GM12865 (cell line): ENCODE results near the gene MYADML2.

Experiments used
- DNase-seq: peaks from one replicate; pipeline ENCODE4 v3.0.0; 2010; ENCODE audit warnings: low read depth
- H3K4me3 ChIP-seq: 2 replicates; pipeline ENCODE4 v1.5.1; 2011; ENCODE audit warnings: mild to moderate bottlenecking, low read depth, low read length, control low read depth
- TF ChIP-seq, protein P1 (sequence below): IDR thresholded peaks from 2 replicates; pipeline ENCODE4 v1.5.1; 2011; ENCODE audit warnings: low read length, control low read depth, low read depth, inconsistent platforms; ENCODE audit not compliant: insufficient read depth; ENCODE audit errors: missing control alignments

The MYADML2 gene

DNA sequence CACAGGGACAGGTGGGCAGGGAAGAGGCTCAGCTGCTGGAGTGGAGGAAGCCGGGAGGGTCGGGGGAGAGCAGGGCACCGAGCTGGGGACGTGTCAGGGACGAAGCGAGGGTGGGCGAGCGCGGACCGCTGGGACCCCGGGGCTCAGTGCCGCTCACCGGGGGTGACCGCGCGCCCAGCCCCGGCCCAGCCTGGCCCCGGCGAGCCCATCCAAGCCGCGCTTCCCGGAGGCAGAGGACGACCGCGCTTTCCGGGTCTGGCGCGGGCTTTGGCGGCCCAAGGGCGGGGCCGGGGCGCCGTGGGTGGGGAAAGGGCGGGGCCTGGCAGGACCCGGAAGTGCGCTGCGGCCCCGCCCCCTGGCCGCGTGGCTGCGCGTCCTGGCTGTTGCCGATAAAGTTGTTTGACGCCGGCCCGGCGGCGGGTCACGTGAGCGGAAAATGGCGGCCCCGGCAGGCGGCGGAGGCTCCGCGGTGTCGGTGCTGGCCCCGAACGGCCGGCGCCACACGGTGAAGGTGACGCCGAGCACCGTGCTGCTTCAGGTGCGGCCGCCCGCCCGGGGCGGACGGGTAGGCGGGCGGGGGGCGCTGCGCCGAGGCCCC, 30.3 kb upstream of the MYADML2 start, which contains the start of gene ASPSCR1:
Gene ASPSCR1 (plus strand): TSS at position 419 of the 598 bp plus-strand sequence. CDS start 18 bp downstream, at position 437.
- peak; percentile 97 for DNase-seq
- TF ChIP-seq, protein P1, sequence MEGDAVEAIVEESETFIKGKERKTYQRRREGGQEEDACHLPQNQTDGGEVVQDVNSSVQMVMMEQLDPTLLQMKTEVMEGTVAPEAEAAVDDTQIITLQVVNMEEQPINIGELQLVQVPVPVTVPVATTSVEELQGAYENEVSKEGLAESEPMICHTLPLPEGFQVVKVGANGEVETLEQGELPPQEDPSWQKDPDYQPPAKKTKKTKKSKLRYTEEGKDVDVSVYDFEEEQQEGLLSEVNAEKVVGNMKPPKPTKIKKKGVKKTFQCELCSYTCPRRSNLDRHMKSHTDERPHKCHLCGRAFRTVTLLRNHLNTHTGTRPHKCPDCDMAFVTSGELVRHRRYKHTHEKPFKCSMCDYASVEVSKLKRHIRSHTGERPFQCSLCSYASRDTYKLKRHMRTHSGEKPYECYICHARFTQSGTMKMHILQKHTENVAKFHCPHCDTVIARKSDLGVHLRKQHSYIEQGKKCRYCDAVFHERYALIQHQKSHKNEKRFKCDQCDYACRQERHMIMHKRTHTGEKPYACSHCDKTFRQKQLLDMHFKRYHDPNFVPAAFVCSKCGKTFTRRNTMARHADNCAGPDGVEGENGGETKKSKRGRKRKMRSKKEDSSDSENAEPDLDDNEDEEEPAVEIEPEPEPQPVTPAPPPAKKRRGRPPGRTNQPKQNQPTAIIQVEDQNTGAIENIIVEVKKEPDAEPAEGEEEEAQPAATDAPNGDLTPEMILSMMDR, result no peak
- H3K4me3 ChIP-seq, result peak within 1 kb of the TSS; percentile 84

DNA sequence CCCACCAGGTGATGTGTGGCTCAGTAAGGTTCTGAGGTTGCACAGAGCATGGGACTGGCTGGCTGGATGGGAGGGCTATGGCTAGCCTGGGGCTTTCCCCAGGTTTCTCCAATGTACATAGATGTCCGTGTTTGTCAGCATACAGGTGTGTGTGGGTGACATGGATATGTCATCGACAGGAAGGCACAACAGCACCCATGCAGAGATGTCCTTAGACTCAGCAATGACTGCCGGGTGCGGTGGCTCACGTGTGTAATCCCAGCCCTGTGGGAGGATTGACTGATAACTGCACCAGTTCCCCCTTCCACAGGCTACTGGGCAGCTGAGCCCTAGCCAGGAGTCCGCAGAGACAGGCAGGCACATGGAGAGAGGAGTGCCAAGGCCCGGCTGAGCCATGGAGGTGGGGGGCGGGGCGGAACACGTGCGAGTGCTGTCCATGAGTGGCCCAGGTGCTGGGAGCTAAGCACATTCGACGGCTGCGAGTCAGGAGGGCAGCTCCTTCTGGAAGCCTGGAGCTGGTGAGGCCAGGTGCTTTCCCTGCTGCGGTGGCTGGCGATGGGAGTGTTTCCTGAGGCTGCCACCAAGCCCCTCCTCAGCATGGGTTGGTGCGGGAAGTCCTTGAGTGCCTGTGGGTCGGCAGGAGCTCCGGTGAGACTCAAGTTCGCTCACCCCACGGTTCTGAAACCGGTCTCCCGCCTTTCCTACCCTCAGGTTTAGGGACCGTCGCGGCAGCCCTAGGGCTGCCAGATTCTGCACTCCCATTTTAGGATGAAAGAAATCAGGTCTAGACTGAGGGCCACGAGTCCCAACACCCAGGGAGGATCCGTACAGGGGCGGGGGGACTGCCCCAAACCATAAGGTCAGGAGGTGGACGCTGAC, 29.5 kb upstream of the MYADML2 start:
- H3K4me3 ChIP-seq, result peak overlapping the region; percentile 84
- peak; percentile 42 for DNase-seq
- TF ChIP-seq, protein P1, result no peak

DNA sequence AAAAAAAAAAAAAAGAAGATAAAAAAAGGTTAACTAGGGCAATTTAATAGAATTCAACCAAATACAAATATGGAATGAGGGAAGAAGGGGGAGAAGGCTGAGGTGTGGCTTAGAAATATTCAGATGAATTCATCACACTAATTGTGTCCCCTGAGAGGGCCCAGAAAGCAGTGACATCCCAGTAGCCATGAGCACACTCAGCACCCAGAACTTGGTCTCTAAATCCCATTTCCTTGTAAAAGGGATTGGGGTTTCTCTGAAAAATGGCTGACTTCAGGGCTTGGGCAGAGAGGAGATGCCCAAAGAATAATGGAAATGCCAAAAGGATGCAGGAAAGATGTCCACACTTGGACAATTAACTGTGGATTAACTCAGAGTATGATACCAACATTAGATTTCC, 26.4 kb upstream of the MYADML2 start:
- no peak overlapping the region for H3K4me3 ChIP-seq
- no peak for DNase-seq
- TF ChIP-seq, protein P1, result no peak

DNA sequence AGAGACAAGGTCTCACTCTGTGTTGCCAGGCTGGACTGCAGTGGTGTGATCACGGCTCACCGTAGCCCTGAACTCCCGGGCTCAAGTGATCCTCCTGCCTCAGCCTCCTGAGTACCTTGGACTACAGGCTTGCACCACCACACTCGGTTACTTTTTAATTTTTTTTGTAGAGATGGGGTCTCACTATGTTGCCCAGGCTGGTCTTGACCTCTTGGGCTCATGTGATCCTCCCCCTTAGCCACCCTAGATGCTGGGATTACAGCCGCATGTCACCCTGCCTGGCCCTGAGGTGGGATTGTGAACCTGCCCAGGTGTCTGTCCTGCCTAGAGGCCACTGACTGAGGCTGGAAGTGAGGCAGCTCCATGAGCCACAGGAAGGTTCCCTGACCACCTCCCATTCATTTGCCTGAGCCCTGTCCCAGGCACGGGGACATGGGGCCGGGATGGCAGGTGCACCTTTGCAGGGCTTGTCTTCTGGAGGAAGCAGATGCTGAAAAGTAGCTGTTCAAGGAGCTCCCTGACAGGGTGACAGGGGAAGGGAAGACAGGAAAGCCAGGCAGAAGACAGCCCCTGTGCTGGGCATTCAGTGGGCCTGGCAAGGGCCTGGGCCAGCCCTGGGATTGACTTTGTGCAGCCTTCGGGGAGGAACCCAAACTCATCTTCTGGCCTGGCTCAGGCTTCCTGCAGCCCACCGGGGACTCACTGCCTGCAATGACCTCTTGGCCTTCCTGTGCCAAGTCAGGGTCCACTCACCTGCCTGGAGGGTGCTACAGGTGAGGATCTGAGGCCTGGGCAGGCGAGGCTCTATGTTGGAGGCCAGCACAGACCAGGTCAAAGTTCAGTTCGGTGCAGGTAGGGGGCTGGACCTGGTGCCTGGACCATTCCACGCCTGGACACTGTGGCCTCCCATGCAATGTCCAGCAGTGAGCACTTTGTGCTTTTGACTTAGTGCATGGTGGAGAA, 22.1 kb upstream of the MYADML2 start:
- DNase-seq, result no peak
- TF ChIP-seq, protein P1, result no peak
- H3K4me3 ChIP-seq, result no peak overlapping the region

DNA sequence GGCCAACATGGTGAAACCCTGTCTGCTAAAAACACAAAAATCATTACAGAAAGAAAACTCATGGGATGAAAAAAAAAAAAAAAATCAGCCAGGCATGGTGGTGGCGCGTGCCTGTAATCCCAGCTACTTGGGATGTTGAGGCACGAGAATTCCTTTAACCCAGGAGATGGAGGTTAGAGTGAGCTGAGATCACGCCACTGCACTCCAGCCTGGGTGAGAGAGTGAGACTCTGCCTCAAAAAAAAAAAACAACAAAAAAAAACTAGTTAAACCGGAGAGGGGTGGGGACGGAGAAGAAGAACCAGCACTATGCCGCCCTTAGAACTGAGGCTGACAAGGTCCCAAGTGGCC, 21.3 kb upstream of the MYADML2 start:
- no peak overlapping the region for H3K4me3 ChIP-seq
- TF ChIP-seq, protein P1, result no peak
- no peak for DNase-seq

DNA sequence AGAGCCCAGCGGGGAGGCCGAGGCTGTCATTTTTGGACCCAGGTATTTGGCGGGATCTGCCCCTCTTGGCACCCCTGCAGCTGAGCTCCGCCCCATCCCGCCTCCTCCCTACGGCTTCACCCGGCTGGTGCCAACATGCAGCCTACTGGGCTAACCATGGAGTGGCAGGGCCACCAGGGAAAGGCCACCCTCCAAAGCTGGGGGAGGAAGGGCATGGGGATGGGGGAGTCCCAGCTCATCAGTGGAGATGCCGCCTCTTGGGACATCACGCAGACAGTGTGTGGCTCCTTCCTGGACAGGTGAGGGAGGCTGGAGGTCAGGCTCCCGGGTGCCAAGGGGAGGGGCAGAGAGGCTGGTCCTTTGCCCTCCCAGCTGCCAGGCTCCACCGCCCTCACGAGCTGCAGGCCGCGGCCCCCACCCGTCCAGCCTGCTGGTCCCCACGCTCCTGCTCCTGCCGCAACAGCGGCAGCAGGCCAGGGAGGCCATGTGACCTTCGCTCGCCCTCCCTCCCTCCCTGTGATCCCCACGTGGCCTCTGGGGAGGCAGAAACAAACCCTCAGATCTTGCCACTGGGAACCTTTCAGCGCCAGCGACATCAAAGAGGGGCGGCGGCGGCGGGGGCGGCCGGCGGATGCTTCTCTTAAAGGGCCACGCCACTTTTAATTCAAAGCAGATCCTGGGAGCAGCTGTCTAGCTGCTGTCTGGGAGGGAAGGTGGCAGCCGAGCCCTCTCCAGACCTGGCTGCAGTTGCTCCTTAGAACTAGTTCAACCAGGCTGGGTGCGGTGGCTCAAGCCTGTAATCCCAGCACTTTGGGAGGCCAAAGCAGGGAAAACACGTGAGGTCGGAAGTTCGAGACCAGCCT, 20.7 kb upstream of the MYADML2 start:
- no peak overlapping the region for H3K4me3 ChIP-seq
- TF ChIP-seq, protein P1, result no peak
- DNase-seq, result peak; percentile 84
